Sigmoid colon (tissue), 7 donors: ENCODE measurements around the gene ANKRD6. TPM values are rescaled to one million over a fixed set of nuclear protein-coding genes. Genes with fewer than 3 reads are reported as not detected.

Source experiments
- DNase-seq: peaks from one replicate; pipeline ENCODE4 v3.0.0-alpha.2; 2019
- H3K27ac ChIP-seq, 4 donors: fragments of 200-600 bp; sonication (generic); one replicate each; pipeline ENCODE4 v1.5.1; 2016 to 2019; ENCODE audit warnings: mild to moderate bottlenecking in 1 of 4
- H3K27me3 ChIP-seq, 3 donors: fragments of 200-600 bp; sonication (generic); one replicate each; pipeline ENCODE4 v1.5.1; 2019; ENCODE audit warnings: mild to moderate bottlenecking in 1 of 3
- H3K36me3 ChIP-seq, 4 donors: fragments of 200-600 bp; sonication (generic); one replicate each; pipeline ENCODE4 v1.5.1; 2016 to 2019
- H3K4me1 ChIP-seq, 4 donors: fragments of 200-600 bp; sonication (generic); one replicate each; pipeline ENCODE4 v1.5.1; 2017 to 2019
- H3K4me3 ChIP-seq, 4 donors: fragments of 200-600 bp; sonication (generic); one replicate each; pipeline ENCODE4 v1.5.1; 2017 to 2019; ENCODE audit warnings: mild to moderate bottlenecking in 2 of 4, moderate library complexity in 1 of 4
- H3K9me3 ChIP-seq, 4 donors: fragments of 200-600 bp in 3 of 4; sonication (generic) in 3 of 4; one replicate each; pipeline versions ENCODE4 v1.5.1 to v1.6.1; 2013 to 2019
- EP300 ChIP-seq, 4 donors: sonication (generic); formaldehyde crosslinking; IDR thresholded peaks; one replicate each; pipeline ENCODE4 v1.6.1; 2017; ENCODE audit warnings: antibody characterized with exemption in 4 of 4
- POLR2A ChIP-seq, 2 donors: fragments of 450-650 bp; IDR thresholded peaks; one replicate each; pipeline ENCODE4 v1.6.1; 2016; ENCODE audit warnings: antibody characterized with exemption in 2 of 2, mild to moderate bottlenecking in 2 of 2, moderate library complexity in 2 of 2
- POLR2AphosphoS5 ChIP-seq, 4 donors: sonication (generic); formaldehyde crosslinking; IDR thresholded peaks; one replicate each; pipeline ENCODE4 v1.6.1; 2017; ENCODE audit warnings: antibody characterized with exemption in 4 of 4
- WGBS, 2 donors: extraction: QIAGEN DNeasy Blood & Tissue Kit; methylation state at CpG; one replicate each; pipeline ENCODE4 v1.1.7; 2013; 5-methylcytosine and 5-hydroxymethylcytosine counted together
- intact Hi-C: fragments of 100-400 bp; cut with DNase I; formaldehyde crosslinking; loops from one replicate; pipeline ENCODE4 v1.15.1; 2023
- polyA plus RNA-seq, 3 donors: library from polyadenylated mRNA; stranded (reverse); fragments of 200-250 nt; gene quantifications; one replicate each; pipeline ENCODE4 v1.2.3, GENCODE V29; 2013
- total RNA-seq, 4 donors: library from RNA; depleted of rRNA; stranded (reverse); fragments of >200 nt; gene quantifications; one replicate each; pipeline ENCODE4 v1.1.0, GENCODE V29; 2016
- TF ChIP-seq, protein P1 (sequence below), 4 experiments: fragments of 450-650 bp in 3 of 4; fragments of 200-600 bp in 1 of 4; IDR thresholded peaks; one replicate each; pipeline ENCODE4 v1.5.1; 2016 to 2019; ENCODE audit warnings: antibody characterized with exemption in 4 of 4, mild to moderate bottlenecking in 3 of 4, moderate library complexity in 2 of 4
- donor health status: healthy with polysubstance abuse.
- donor health status: Bipolar disorder and iron deficiency.
- donor health status: healthy.

The ANKRD6 gene
- total and polyA plus RNA-seq, 7 donors, result 1.7 to 21.6 (median 8.0) TPM

DNA sequence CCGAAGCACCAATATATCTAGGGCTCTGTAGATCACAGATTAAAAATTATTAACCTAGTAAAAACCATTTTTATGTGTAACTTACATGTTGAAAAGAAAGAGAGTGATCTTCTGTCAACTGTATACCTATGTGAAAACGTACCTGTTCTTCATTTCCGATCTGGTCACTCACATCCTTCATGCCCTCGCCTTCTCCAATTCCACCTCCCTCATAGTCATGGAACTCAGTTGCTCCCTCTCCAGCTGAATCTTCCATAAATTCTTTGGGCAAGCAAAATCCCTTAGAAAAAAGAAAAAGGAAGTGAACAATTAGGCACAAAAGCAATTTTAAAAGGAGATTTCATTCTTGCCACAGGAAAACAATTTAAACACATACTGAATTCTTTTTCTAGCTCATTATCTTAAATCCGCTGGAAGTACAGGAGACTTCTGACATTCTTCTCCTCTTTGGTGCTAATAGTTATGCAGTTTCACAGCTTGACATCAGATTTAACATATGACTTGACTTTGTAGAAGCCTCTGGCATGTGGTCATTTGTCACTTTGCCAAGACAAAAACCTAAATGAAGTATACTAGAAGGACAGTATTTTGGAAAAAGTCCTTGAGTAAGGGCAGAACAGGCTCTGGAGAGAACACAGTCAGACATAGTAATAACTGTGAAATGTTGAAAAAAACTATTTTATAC is 235.1 kb downstream of the ANKRD6 start:
- Histone ChIP-seq H3K4me3 (no peak overlapping the region), H3K27ac (no peak overlapping the region), H3K36me3 (peaks cover 9 to 80% (median 23%) of the 10 kb centered on the region in 4 donors), H3K27me3 (no peaks in the 10 kb centered on the region), H3K4me1 (no peaks in the 10 kb centered on the region), H3K9me3 (no peaks in the 10 kb centered on the region)
- TF ChIP-seq POLR2A (IDR thresholded peaks at IDR 0.05) (no peak), POLR2AphosphoS5 (IDR thresholded peaks at IDR 0.05) (no peak), EP300 (IDR thresholded peaks at IDR 0.05) (no peak)
- TF ChIP-seq, protein P1, sequence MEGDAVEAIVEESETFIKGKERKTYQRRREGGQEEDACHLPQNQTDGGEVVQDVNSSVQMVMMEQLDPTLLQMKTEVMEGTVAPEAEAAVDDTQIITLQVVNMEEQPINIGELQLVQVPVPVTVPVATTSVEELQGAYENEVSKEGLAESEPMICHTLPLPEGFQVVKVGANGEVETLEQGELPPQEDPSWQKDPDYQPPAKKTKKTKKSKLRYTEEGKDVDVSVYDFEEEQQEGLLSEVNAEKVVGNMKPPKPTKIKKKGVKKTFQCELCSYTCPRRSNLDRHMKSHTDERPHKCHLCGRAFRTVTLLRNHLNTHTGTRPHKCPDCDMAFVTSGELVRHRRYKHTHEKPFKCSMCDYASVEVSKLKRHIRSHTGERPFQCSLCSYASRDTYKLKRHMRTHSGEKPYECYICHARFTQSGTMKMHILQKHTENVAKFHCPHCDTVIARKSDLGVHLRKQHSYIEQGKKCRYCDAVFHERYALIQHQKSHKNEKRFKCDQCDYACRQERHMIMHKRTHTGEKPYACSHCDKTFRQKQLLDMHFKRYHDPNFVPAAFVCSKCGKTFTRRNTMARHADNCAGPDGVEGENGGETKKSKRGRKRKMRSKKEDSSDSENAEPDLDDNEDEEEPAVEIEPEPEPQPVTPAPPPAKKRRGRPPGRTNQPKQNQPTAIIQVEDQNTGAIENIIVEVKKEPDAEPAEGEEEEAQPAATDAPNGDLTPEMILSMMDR (IDR thresholded peaks at IDR 0.05), result no peak
- DNase-seq, result no peak
- 93 to 96% methylated on average over 5 of the region's 5 CpGs for WGBS, 2 donors
- intact Hi-C loops, result no loop called here

DNA sequence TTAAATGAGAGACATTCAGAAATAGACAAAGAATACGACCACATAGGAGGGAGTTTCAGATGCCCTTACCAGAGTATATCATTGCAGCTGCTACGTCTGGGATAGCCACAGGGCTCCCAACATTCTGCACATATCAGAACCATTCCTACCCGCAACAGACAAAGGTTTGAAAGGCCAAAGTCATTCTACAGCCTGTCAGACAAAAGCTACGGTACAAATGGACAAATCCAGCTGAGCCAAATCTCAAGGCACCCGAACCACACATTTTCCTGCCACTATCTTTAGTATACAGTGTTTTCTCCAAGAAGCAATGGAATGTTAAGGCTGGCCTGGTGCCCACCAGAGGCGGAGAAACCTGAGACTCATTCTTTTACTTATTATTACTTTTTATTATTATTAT is 236.1 kb downstream of the ANKRD6 start:
- DNase-seq, result no peak
- 77 to 79% methylated on average over 6 of the region's 6 CpGs for WGBS, 2 donors
- intact Hi-C loops, result no loop called here
- TF ChIP-seq POLR2A (IDR thresholded peaks at IDR 0.05) (no peak), POLR2AphosphoS5 (IDR thresholded peaks at IDR 0.05) (no peak), EP300 (IDR thresholded peaks at IDR 0.05) (no peak)
- TF ChIP-seq, protein P1 (IDR thresholded peaks at IDR 0.05), result no peak
- H3K36me3 ChIP-seq, result peaks cover 13 to 80% (median 28%) of the 10 kb centered on the region in 4 donors
- no peak overlapping the region for H3K4me3 ChIP-seq
- no peak overlapping the region for H3K27ac ChIP-seq
- no peaks in the 10 kb centered on the region for H3K27me3 ChIP-seq
- H3K9me3 ChIP-seq, result no peaks in the 10 kb centered on the region
- no peaks in the 10 kb centered on the region for H3K4me1 ChIP-seq

DNA sequence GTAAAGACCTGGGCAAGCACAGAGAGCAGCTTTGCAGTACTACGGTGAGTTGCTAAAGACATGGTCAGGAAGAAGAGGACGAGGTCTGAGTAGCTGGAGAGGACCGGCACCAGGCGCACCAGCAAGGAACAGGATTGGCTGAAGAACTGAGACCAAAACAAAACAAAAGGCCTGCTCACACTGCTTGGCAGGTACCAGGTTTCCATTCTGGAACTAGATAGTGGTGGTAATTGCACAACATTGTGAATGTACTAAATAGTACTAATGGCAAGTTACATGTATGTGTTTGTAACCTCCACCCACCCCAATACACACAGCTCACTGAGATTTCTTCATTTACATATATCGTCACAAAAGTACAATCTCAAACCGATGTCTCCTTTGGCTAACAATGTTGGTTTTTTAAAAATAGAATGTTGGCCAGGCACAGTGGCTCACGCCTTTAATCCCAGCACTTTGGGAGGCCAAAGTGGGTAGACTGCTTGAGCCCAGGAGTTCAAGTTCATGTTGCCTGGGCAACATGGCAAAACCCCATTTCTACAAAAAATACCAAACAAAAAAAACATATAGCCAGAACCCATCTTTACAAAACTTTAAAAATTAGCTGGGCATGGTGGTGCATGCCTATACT is 238.1 kb downstream of the ANKRD6 start:
- intact Hi-C loops, result no loop called here
- TF ChIP-seq POLR2A (IDR thresholded peaks at IDR 0.05) (no peak), EP300 (IDR thresholded peaks at IDR 0.05) (no peak), POLR2AphosphoS5 (IDR thresholded peaks at IDR 0.05) (no peak)
- TF ChIP-seq, protein P1 (IDR thresholded peaks at IDR 0.05), result no peak
- Histone ChIP-seq H3K27ac (no peak overlapping the region), H3K4me1 (peaks cover 0 to under 1% (median 0%) of the 10 kb centered on the region in 4 donors), H3K36me3 (peaks cover 28 to 79% (median 39%) of the 10 kb centered on the region in 4 donors), H3K27me3 (no peaks in the 10 kb centered on the region), H3K9me3 (no peaks in the 10 kb centered on the region), H3K4me3 (no peak overlapping the region)
- DNase-seq, result no peak
- WGBS, 2 donors, result 97% methylated on average over 7 of the region's 7 CpGs

DNA sequence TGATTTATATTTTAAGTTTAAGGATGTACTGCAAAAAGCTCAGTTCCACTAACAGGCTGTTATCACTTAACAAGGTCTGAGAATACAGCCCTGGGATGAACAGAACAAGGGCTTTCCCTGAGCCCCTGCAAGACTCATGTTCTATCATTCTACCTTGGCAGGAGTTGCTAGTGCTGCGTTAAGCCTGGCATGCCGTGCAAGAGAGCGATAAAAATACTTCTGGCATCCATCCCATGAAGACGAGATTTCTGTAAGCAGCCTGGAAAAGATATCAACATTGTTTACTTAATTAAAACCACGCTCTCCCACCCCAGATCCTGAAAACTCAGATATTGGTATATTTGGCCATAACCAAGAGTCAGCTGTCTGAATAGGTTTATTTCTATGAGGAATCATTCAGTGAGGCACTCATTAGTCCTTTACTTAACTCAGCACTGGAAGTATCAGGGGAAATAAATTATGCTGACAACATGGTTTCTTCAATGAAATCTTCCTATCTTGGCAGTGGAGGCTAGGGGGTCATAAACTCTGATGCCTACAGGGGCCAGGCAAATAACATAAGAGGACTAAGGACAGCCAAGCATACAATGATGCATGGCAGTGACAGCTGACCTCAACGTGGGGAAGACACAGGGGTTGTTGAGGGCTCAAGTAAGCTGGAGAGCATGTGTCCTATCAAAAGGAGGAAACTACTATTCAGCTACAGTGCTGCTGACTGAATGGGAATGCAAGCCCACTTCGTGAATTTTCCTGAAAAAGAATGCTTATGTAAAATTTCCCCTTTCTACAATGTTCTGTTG is 243.2 kb downstream of the ANKRD6 start:
- WGBS, 2 donors, result 76 to 78% methylated on average over 7 of the region's 7 CpGs
- intact Hi-C loops, result no loop called here
- Histone ChIP-seq H3K27ac (no peak overlapping the region), H3K36me3 (peaks cover 28 to 97% (median 52%) of the 10 kb centered on the region in 4 donors), H3K27me3 (no peaks in the 10 kb centered on the region), H3K9me3 (no peaks in the 10 kb centered on the region), H3K4me3 (no peak overlapping the region), H3K4me1 (peaks cover 0 to 5% (median 0%) of the 10 kb centered on the region in 4 donors)
- TF ChIP-seq, protein P1 (IDR thresholded peaks at IDR 0.05), result no peak
- TF ChIP-seq POLR2A (IDR thresholded peaks at IDR 0.05) (no peak), POLR2AphosphoS5 (IDR thresholded peaks at IDR 0.05) (no peak), EP300 (IDR thresholded peaks at IDR 0.05) (no peak)
- no peak for DNase-seq
